K562 (cell line): Measurements from ENCODE around the gene HIVEP3. TPM values are rescaled to one million over a fixed set of nuclear protein-coding genes. Genes with fewer than 3 reads are reported as not detected.

ENCODE experiments used
- AFF1 ChIP-seq, 2 experiments: fragments of 450-650 bp; IDR thresholded peaks; 2 replicates each; pipeline ENCODE4 v1.6.1; 2018; ENCODE audit warnings: mild to moderate bottlenecking in 2 of 2, low read depth in 1 of 2; ENCODE audit not compliant: partially characterized antibody in 2 of 2
- CHAMP1 ChIP-seq: fragments of 450-650 bp; IDR thresholded peaks from 2 replicates; pipeline ENCODE4 v1.6.1; 2016; ENCODE audit warnings: mild to moderate bottlenecking
- ETV5 ChIP-seq: sonication (generic); formaldehyde crosslinking; IDR thresholded peaks from 2 replicates; pipeline ENCODE4 v1.4.0; 2020; ENCODE audit warnings: low read depth, mild to moderate bottlenecking, missing genetic modification reagents
- FOXP1 ChIP-seq: sonication (generic); formaldehyde crosslinking; IDR thresholded peaks from 2 replicates; pipeline ENCODE4 v1.8.0; 2022; ENCODE audit warnings: mild to moderate bottlenecking, missing genetic modification reagents
- HDAC3 ChIP-seq: fragments of 450-650 bp; IDR thresholded peaks from 2 replicates; pipeline ENCODE4 v1.6.1; 2018; ENCODE audit warnings: borderline replicate concordance, mild to moderate bottlenecking, moderate library complexity; ENCODE audit not compliant: partially characterized antibody
- VEZF1 ChIP-seq: fragments of 200-800 bp; sonication (Bioruptor generic); IDR thresholded peaks from 2 replicates; pipeline ENCODE4 v1.6.1; 2017; ENCODE audit warnings: missing genetic modification characterization, missing compliant biosample characterization
- ZNF609 ChIP-seq: sonication (generic); formaldehyde crosslinking; IDR thresholded peaks from 2 replicates; pipeline ENCODE4 v1.8.1; 2023; ENCODE audit warnings: missing genetic modification reagents, mild to moderate bottlenecking, borderline replicate concordance
- polyA plus RNA-seq, 8 experiments: library from polyadenylated mRNA; depleted of rRNA in 4 of 8; stranded (reverse) in 5 of 8; unstranded in 3 of 8; fragments of >200 nt; fragmentation: Nextera tagmentation in 2 of 8; fragmentation: Illumina TruSeq in 1 of 8; extraction: Ambion mirVana in 2 of 8; extraction: Trizol in 1 of 8; gene quantifications; 2 replicates each; pipeline versions ENCODE4 v1.2.1 to v1.2.3, GENCODE V29; 2011 to 2014; ENCODE audit warnings: inconsistent platforms in 1 of 8, missing spikeins in 1 of 8
- total RNA-seq, 7 experiments: library from RNA; depleted of rRNA in 6 of 7; stranded (reverse); fragments of >200 nt in 6 of 7; fragmentation: Illumina TruSeq in 2 of 7; extraction: Trizol in 2 of 7; gene quantifications; 2 replicates each; pipeline versions ENCODE4 v1.2.1 to v1.2.3, GENCODE V29; 2011 to 2021; ENCODE audit warnings: low replicate concordance in 1 of 7

The HIVEP3 gene
- total and polyA plus RNA-seq, 9 of the 15 experiments (the other 6 are each of a cell fraction or from before 2014, with no cell fraction given), result 0.09 to 0.58 (median 0.34) TPM; not detected in 1

GRCh38 chr1:41882068-41882477, 36.6 kb downstream of the HIVEP3 start (continued):
- TF ChIP-seq ETV5 (CRISPR knock-in tag) (peak; percentile 91), ZNF609 (CRISPR knock-in tag) (peak; percentile 78; the same call in 1 of the 2 replicates), AFF1 (IDR thresholded peaks at IDR 0.05; ENCODE audit: low read depth in 1 of 2, partially characterized antibody in 2 of 2) (peak; percentile 23 to 85), VEZF1 (peak; percentile 61), CHAMP1 (peak; percentile 71), HDAC3 (peak; percentile 95), FOXP1 (CRISPR knock-in tag) (no peak)
